DOHH2 (cell line): Measurements from ENCODE around the gene AMPD3.

Experiments
- H3F3A ChIP-seq: fragments of 200-600 bp; sonication (generic), shearing (Covaris generic); 2 replicates; pipeline ENCODE4 v1.6.0; 2016; ENCODE audit warnings: antibody characterized with exemption, mild to moderate bottlenecking; ENCODE audit not compliant: control insufficient read depth, insufficient read depth
- H3K27ac ChIP-seq: fragments of 200-600 bp; sonication (generic); 2 replicates; pipeline ENCODE4 v1.5.1; 2014; ENCODE audit warnings: low read depth, mild to moderate bottlenecking, low read length, moderate library complexity
- H3K27me3 ChIP-seq: fragments of 200-600 bp; sonication (generic); 2 replicates; pipeline ENCODE4 v1.6.1; 2014; ENCODE audit warnings: mild to moderate bottlenecking, low read length, mixed read lengths; ENCODE audit not compliant: control insufficient read depth
- H3K36me3 ChIP-seq: fragments of 200-600 bp; sonication (generic); 2 replicates; pipeline ENCODE4 v1.6.1; 2014; ENCODE audit warnings: mild to moderate bottlenecking, low read length, moderate library complexity, mixed read lengths; ENCODE audit not compliant: control insufficient read depth
- H3K4me1 ChIP-seq: fragments of 200-600 bp; sonication (generic); 2 replicates; pipeline ENCODE4 v1.6.1; 2014; ENCODE audit warnings: mild to moderate bottlenecking, low read length, mixed read lengths; ENCODE audit not compliant: control insufficient read depth
- H3K4me2 ChIP-seq: fragments of 200-600 bp; sonication (generic); 2 replicates; pipeline ENCODE4 v1.6.0; 2014; ENCODE audit warnings: mild to moderate bottlenecking, low read length, moderate library complexity
- H3K4me3 ChIP-seq: fragments of 200-600 bp; sonication (generic); 2 replicates; pipeline ENCODE4 v1.5.1; 2014; ENCODE audit warnings: mild to moderate bottlenecking, low read length, mixed read lengths
- H3K79me2 ChIP-seq: fragments of 200-600 bp; sonication (generic); 2 replicates; pipeline ENCODE4 v1.6.1; 2014; ENCODE audit warnings: mild to moderate bottlenecking, low read length, mixed read lengths; ENCODE audit not compliant: control insufficient read depth
- H3K9me2 ChIP-seq: fragments of 200-600 bp; sonication (generic); replicated peaks from 2 replicates; pipeline ENCODE4 v1.6.1; 2014; ENCODE audit warnings: mild to moderate bottlenecking, low read length, mixed read lengths; ENCODE audit not compliant: control insufficient read depth
- H3K9me3 ChIP-seq: fragments of 200-600 bp; sonication (generic); 2 replicates; pipeline ENCODE4 v1.6.1; 2014; ENCODE audit warnings: antibody characterized with exemption, low read length, mixed read lengths; ENCODE audit not compliant: control insufficient read depth, insufficient read depth
- H4K20me1 ChIP-seq: fragments of 200-600 bp; sonication (generic); 2 replicates; pipeline ENCODE4 v1.6.0; 2014; ENCODE audit warnings: low read depth, mild to moderate bottlenecking, antibody characterized with exemption, low read length, moderate library complexity; ENCODE audit not compliant: control insufficient read depth, insufficient read depth
- CTCF ChIP-seq: fragments of 200-600 bp; sonication (generic); IDR thresholded peaks from one replicate; pipeline ENCODE4 v1.5.1; 2014; ENCODE audit warnings: antibody characterized with exemption, mild to moderate bottlenecking, low read depth, low read length; ENCODE audit not compliant: poor library complexity, severe bottlenecking
- EZH2phosphoT487 ChIP-seq: fragments of 200-600 bp; sonication (generic); IDR thresholded peaks from 2 replicates; pipeline ENCODE4 v1.6.1; 2017; ENCODE audit warnings: borderline replicate concordance, mild to moderate bottlenecking, antibody characterized with exemption, low read length, moderate library complexity, mixed read lengths

Gene AMPD3

GRCh38 chr11:10459029-10459970 is 4.2 kb downstream of the AMPD3 start:
- H3K79me2 ChIP-seq = peaks cover 24% of the 10 kb centered on the region
- peaks cover 35% of the 10 kb centered on the region for H3K36me3 ChIP-seq
- no peaks in the 10 kb centered on the region for H3K9me2 ChIP-seq
- peak overlapping the region; percentile 44 for H3K27ac ChIP-seq
- no peaks in the 10 kb centered on the region for H4K20me1 ChIP-seq
- peak overlapping the region; percentile 77 for H3K4me3 ChIP-seq
- H3K4me2 ChIP-seq = peak overlapping the region; percentile 90
- no peak for TF ChIP-seq CTCF
- TF ChIP-seq EZH2phosphoT487 = no peak
- no peaks in the 10 kb centered on the region for H3K27me3 ChIP-seq
- H3K4me1 ChIP-seq = peaks cover 67% of the 10 kb centered on the region
- H3K9me3 ChIP-seq = no peaks in the 10 kb centered on the region
- peaks cover 23% of the 10 kb centered on the region for H3F3A ChIP-seq

- Histone ChIP-seq H3K27ac (peak overlapping the region; percentile 13; the same call in 1 of the 2 replicates), H4K20me1 (no peaks in the 10 kb centered on the region), H3K9me3 (no peaks in the 10 kb centered on the region), H3K27me3 (no peaks in the 10 kb centered on the region), H3K79me2 (peaks cover 24% of the 10 kb centered on the region), H3K36me3 (peaks cover 43% of the 10 kb centered on the region), H3K9me2 (no peaks in the 10 kb centered on the region), H3K4me2 (peak overlapping the region; percentile 41), H3K4me3 (no peak overlapping the region), H3F3A (peaks cover 14% of the 10 kb centered on the region), H3K4me1 (peaks cover 53% of the 10 kb centered on the region)
- TF ChIP-seq EZH2phosphoT487 (no peak), CTCF (no peak)
These were observed 5.7 kb downstream of the AMPD3 start for GRCh38 chr11:10460611-10461275.

GRCh38 chr11:10461276-10461790 is 6.3 kb downstream of the AMPD3 start:
- no peaks in the 10 kb centered on the region for H3K9me2 ChIP-seq
- TF ChIP-seq CTCF (no peak), EZH2phosphoT487 (no peak)
- no peak overlapping the region for H3K4me3 ChIP-seq
- no peak overlapping the region for H3K27ac ChIP-seq
- no peaks in the 10 kb centered on the region for H4K20me1 ChIP-seq
- H3F3A ChIP-seq = peaks cover 9% of the 10 kb centered on the region
- peaks cover 43% of the 10 kb centered on the region for H3K36me3 ChIP-seq
- H3K4me1 ChIP-seq = peaks cover 47% of the 10 kb centered on the region
- H3K9me3 ChIP-seq = no peaks in the 10 kb centered on the region
- H3K4me2 ChIP-seq = no peak overlapping the region
- no peaks in the 10 kb centered on the region for H3K27me3 ChIP-seq
- H3K79me2 ChIP-seq = peaks cover 24% of the 10 kb centered on the region
